CMK (cell line): ENCODE measurements around the gene AP3B1.
"Not testable (repeated sequence)": the region's sequence is repeated elsewhere in the genome, so short reads cannot be mapped to it uniquely, and the experiment has no call there.

Experiments used
- DNase-seq: peaks from one replicate; pipeline ENCODE4 v3.0.0-alpha.2; 2010; ENCODE audit warnings: low read depth

AP3B1 gene

GRCh38 chr5:78064941-78065472, 229.5 kb downstream of the AP3B1 start:
- no peak for DNase-seq

- DNase-seq: no peak
Observed at GRCh38 chr5:78063495-78063894, 231.0 kb downstream of the AP3B1 start.

- DNase-seq: no peak
Observed at GRCh38 chr5:78062645-78063044, 231.9 kb downstream of the AP3B1 start.

GRCh38 chr5:78060421-78060820, 234.1 kb downstream of the AP3B1 start:
- DNase-seq: no peak

- no peak for DNase-seq
Observed at GRCh38 chr5:78058625-78059024, 235.9 kb downstream of the AP3B1 start.

GRCh38 chr5:78056901-78057514, 237.5 kb downstream of the AP3B1 start:
- no peak for DNase-seq

- no peak for DNase-seq
Observed at GRCh38 chr5:78056053-78056452, 238.4 kb downstream of the AP3B1 start.

- peak; percentile 21 for DNase-seq
Observed at GRCh38 chr5:78050888-78051287, 243.6 kb downstream of the AP3B1 start.

GRCh38 chr5:78046823-78047222, 247.7 kb downstream of the AP3B1 start:
- DNase-seq: not testable (repeated sequence)

- DNase-seq: no peak
Observed at GRCh38 chr5:78046006-78046405, 248.5 kb downstream of the AP3B1 start.

- no peak for DNase-seq
Observed at GRCh38 chr5:78041805-78042204, 252.7 kb downstream of the AP3B1 start.

GRCh38 chr5:78025540-78025939, 269.0 kb downstream of the AP3B1 start:
- DNase-seq: no peak

- DNase-seq: no peak
Observed at GRCh38 chr5:78019744-78020143, 274.8 kb downstream of the AP3B1 start.

- no peak for DNase-seq
Observed at GRCh38 chr5:78016863-78017529, 277.5 kb downstream of the AP3B1 start.

- no peak for DNase-seq
Observed at GRCh38 chr5:78009937-78010527, 284.5 kb downstream of the AP3B1 start.

GRCh38 chr5:78008356-78008967, 286.0 kb downstream of the AP3B1 start:
- DNase-seq: peak; percentile 1

- no peak for DNase-seq
Observed at GRCh38 chr5:78007233-78007632, 287.3 kb downstream of the AP3B1 start.

- DNase-seq: no peak
Observed at GRCh38 chr5:78006449-78006848, 288.0 kb downstream of the AP3B1 start.

- no peak for DNase-seq
Observed at GRCh38 chr5:78005021-78005785, 289.3 kb downstream of the AP3B1 start.

- DNase-seq: no peak
Observed at GRCh38 chr5:78004559-78004958, 289.9 kb downstream of the AP3B1 start.

- no peak for DNase-seq
Observed at GRCh38 chr5:78003919-78004318, 290.6 kb downstream of the AP3B1 start.

- no peak for DNase-seq
Observed at GRCh38 chr5:78003450-78003849, 291.0 kb downstream of the AP3B1 start.
